SK-N-SH (cell line): ENCODE data around the gene TUBB1.

ENCODE experiments used
- CTCF ChIP-seq: fragments of 200-600 bp; sonication (generic); IDR thresholded peaks from 2 replicates; pipeline ENCODE4 v1.6.1; 2017; ENCODE audit warnings: antibody characterized with exemption, mild to moderate bottlenecking, moderate library complexity
- JUND ChIP-seq: IDR thresholded peaks from 2 replicates; pipeline ENCODE4 v1.4.0; 2012
- MXI1 ChIP-seq: IDR thresholded peaks from 2 replicates; pipeline ENCODE4 v1.6.1; 2012; ENCODE audit warnings: mild to moderate bottlenecking, low read depth, low read length, improper control_type of control experiment
- RAD21 ChIP-seq: IDR thresholded peaks from 2 replicates; pipeline ENCODE4 v1.6.1; 2012; ENCODE audit warnings: mild to moderate bottlenecking, low read length
- REST ChIP-seq: IDR thresholded peaks from 2 replicates; pipeline ENCODE4 v1.6.1; 2012; ENCODE audit warnings: mild to moderate bottlenecking, low read depth, low read length, moderate library complexity

GRCh38 chr20:59028812-59029211 lies 9.6 kb downstream of the TUBB1 start:
- TF ChIP-seq CTCF, result no peak
- no peak for TF ChIP-seq MXI1
- no peak for TF ChIP-seq REST
- TF ChIP-seq JUND, result no peak
- TF ChIP-seq RAD21, result no peak
